Activated naive CD8-positive, alpha-beta T cell treated with anti-CD3 and anti-CD28 coated beads, Interleukin-2, amount 50 U/mL, for 16 hours (primary cell): Measurements from ENCODE around the gene MMP15.
"Not testable (repeated sequence)": the region's sequence is repeated elsewhere in the genome, so short reads cannot be mapped to it uniquely, and the experiment has no call there.

Experiments
- DNase-seq: peaks from one replicate; pipeline ENCODE4 v3.0.0-alpha.2; 2020; ENCODE audit warnings: low read depth, low spot score

The MMP15 gene

DNA sequence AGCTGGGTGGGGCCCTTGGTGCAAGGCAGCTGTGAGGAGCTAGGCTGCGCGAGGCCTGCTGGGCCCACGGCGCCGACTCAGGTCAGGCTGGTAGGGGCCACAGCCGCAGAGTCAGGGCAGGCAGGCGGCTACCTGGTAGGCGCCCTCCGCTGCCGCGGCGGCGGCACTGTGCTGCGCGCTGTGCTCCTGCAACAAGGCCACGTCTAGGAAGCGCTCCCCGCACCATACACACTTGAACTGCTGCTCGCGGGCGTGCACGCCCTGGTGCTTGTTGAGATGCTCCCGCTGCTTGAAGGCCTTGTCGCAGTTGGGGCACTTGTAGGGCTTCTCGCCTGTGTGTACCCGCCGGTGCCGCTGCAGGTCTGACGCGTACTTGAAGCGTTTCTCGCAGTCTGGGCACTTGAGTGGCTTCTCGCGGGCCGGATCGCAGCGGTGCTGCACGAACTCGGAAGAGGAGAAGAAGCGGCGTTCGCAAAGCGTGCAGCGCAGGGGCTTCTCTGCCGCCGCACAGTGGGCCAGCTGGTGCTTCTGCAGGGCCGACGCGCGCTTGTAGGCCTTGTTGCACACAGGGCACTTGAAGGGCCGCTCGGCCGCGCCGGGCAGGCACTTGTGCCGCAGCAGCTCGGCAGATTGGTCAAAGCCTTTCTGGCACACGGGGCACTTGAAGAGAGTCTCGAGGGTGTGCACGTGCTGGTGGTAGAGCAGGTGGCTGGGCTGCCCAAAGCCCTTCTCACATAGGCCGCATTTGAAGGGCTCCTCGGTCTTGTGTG is 29.0 kb upstream of the MMP15 start:
- no peak for DNase-seq

DNA sequence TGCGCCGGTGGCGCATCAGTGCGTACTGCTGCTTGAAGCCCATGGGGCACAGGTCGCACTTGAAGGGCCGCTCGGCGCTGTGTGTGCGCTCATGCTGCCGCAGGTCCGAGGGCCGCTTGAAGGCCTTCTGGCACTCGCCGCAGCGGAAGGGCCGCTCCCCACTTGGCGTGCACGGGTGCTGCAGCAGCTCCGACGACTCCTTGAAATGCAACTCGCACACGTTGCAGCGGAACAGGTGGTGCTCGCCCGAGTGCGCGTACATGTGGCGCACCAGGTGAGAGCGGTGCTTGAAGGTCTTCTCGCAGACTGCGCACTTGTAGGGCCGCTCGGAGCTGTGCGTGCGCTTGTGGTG is 28.4 kb upstream of the MMP15 start:
- no peak for DNase-seq

DNA sequence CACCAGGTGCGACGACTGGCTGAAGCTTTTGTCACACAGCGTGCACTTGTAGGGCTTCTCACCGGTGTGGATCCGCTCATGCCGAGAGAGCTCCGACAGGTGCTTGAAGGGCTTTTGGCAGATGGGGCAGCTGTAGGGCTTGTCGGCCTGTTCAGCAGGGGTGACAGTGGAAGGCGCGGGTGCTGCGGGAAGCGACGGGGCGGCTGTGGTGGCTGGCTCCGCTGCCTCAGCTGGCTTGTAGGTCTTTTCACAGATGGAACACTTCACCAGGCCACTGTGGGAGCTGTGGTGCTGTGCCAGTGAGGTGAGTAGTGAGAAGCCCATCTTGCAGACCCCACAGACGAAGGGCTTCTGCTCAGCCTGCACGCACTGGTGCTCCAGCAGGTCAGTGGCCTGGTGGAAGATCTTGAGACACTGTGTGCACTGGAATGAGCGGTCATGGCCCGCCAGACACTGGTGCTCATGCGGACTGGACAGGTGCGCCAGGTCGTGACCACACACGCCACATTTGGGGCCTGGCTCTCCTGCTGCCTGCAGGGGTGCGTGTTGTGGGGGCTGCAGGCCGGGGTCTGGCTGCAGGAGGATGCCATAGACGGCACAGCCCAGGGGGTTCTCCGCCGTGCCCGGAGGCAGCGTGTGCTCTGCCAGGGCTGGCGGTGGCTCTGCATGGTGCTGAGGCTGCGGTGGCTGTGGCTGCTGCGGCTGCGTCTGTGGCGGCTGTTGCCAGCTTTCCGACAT is 27.9 kb upstream of the MMP15 start:
- DNase-seq, result no peak

DNA sequence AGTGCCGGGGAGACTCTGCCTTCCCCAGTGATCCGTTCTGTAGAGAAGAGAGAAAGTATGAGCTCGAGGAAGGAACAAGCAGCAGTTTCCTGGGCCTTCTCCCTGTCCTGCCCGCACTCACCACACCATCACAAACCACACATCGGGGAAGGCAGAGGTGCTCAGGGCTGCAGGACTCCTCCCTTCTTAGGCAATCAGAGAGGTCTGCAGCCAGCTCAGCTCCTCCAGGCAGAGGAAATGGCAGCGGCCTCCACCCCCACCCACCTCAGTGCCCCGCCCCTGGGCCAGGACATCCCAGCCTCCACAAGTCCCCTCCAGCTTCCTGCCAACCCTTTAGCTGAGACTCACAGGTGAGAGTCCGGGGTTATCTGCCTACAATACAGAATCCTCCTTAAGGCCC is 27.1 kb upstream of the MMP15 start:
- no peak for DNase-seq

DNA sequence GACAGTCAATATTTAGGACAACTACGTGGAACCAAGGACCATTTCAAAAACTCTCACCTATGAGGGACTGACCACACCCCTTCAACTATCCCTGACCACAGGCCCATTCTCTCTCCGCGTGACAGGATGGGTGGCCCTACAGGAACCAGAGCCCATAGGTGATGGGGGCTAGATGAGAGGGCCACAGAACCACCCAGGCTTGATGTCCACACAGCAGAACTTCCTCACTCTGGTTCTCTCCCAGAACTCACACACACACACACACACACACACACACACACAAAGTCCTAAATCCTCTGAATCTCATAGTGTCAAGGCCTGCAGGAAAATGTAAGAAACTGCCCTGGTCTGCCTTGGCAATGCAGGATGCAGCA is 26.6 kb upstream of the MMP15 start:
- no peak for DNase-seq

DNA sequence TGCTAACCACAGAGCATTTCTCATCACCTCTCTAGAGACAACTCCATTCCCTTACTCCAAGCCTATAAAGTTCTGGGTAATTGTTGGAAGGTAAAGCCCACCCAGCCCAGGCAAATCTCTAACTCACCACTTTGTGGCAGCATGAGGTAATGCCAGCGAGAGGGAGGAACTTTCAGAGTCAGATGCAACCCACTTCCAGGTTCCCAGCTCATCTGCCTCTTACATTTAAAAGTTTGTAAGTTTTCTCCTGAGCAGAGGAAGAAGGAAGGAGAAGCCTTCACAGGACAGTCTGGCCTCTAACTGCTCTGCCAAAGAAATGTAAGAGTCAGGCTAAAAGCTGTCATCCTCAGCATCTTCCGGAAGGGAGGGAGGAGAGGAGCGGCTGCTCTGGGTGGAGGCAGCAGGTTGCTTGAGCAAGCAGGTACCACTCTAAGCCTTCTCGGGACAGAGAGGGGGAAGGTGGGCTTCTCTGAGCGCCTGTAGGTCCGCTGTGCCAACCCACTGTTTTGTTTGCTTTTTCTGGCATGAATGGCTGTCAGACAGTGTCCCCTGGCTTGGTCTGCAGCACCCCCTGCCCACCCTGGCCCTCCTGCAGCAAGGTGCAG is 26.1 kb upstream of the MMP15 start:
- DNase-seq, result no peak

DNA sequence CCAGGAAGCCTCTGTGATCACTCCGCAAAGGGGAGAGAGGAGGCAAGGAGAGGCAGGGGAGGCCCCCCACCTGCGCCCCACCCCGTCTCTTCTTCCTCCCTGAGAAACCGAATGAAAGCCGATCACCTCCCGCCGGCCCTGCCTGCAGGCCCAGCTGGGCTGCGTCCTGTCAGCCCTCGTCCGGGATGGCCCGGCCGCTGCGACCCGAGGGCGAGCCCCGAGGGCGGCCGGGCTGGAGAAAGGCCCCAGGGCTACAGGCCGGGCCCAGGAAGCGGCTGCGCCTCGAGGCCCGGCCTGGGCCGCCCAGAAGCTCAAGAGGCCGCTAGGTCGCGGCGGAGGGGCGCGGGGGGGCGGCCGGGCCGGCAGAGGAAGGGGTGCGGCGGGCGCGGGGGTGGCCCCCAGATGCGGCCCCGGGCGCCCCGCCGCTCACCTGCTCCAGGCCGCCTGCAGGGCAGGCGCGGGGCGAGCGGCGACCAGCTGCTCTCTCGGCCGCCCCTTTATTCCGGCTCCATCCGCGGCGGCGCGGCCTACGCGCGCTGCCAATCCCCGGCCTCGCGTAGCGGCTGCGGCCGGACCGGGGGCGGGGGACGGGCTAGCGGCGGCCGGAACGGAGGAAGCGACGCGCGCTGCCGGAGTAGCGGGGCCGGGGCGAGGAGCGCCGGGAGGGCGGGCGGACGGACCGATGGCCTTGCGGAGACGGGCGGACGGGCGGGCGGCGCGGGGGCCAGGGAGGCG is 25.4 kb upstream of the MMP15 start, which contains the start of gene ZNF319:
TSS of gene ZNF319 (minus strand) at position 702 of the 735 bp plus-strand sequence. CDS start 2,407 bp downstream, outside the sequence.
- no peak for DNase-seq

DNA sequence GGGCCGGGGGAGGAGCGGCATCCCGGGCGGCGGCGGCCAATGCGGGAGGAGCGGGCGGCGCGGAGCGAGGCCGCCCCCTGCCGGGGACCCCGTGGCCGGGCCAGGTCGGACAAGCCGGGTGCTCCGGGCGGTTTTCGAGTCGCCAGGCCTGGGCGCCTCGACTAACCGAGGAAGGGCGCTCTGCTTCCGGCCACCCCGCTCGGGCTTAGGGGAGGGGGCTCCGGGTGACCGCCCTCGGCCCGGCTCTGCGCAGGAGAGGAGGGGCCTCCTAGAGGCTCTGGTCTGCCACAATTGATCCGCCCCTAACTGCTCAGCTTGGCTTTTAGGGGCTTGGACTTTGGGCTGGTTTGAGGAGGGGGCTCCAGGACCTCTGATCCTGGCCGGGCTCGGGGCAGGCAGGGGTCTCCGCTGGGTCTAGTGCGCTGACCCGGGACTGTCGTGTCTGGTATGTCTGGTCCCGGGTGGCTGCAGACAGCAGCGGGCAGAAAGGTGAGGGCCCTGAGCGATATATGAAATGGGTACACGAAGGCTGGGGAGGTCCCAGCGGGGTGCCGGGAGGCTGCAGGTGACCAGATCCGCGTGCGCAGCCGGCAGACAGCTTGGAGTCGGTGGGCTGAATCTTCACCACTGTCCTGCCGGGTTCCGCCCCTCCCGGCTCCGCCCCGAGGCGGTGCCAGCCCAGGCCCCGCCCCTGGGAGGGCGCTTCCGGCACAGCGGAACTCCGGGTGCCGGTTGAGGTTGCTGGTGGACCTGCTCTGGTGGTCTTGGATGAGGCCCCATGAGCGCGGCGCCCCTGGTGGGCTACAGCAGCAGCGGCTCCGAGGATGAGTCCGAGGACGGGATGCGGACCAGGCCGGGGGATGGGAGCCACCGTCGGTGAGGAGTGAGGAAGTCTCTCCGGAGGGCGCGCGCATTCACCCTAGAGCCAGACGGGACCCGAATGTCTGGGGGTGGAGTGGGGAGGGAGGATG is 24.6 kb upstream of the MMP15 start, which contains the start of gene USB1:
TSS of gene USB1 (plus strand) at position 702 of the 971 bp plus-strand sequence. CDS start at position 779, 77 bp downstream.
- peak; percentile 72 for DNase-seq

DNA sequence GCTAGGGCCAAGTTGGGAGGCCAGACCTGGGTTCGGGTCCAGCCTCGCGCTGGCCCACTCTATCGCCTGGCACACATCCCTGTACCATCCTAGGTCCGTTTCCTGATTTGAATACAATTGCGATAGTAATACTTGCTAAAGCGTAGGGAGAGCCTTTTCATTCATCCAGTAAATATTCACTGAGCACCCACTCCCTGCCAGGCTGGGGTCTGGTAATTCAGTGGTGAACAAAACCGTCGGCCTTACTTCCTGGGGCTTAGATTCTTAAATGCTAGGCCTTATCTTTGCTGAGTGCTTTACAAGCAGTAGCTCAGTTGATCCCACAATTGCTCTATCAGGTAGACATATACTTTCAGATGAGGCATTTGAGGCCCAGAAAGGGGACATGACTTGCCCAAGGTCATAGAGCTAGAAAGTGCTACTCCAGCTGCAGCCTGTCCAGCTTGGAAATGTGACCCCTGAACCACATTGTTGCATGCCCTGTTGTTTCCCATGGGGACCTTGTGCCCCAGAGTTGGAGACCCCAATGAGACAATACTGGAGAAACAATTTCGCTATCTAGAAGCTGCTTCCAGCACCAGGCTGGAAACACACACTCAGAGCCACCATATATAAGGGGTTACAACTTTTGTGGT is 23.7 kb upstream of the MMP15 start:
- no peak for DNase-seq

DNA sequence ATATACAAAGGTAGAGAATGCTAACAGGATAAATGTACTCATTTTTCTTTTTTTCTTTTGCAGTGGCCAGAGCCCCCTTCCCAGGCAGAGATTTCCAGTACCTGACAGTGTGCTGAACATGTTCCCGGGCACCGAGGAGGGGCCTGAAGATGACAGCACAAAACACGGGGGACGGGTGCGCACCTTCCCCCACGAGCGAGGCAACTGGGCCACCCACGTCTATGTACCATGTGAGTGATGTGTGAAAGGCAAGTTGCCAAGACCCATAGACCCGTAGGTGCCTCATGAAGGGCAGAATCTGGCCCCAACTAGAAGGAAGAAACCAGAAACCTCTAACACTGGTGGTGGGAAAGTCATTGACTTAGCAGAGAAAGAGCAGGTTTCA is 23.1 kb upstream of the MMP15 start:
- DNase-seq, result no peak

DNA sequence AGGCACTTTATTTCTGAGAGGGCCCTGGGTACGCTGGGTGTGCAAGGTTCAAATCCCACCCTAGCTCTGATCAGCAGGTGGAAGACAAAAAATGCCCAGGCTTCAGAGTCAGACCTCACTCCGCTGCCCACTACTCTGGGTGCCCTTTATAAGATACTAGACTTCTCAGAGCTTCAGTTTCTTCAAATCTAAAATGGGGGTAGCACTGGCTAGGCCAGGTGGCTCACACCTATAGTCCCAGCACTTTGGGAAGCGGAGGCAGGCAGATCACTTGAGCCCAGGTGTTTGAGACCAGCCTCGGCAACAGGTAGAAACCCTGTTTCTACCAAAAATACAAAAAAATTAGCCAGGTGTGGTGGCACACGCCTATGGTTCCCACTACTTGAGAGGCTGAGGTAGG is 22.6 kb upstream of the MMP15 start:
- DNase-seq, result no peak

DNA sequence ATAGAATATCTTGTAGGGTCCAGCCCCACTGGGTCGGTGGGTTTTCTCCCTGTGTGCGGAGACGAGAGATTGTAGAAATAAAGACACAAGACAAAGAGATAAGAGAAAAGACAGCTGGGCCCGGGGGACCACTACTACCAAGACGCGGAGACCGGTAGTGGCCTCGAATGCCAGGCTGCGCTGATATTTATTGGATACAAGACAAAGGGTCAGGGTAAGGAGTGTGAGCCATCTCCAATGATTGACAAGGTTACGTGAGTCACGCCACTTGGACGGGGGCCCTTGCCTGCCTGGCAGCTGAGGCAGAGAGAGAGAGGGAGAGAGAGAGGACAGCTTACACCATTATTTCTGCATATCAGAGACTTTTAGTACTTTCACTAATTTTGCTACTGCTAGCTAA is 20.8 kb upstream of the MMP15 start:
- not testable (repeated sequence) for DNase-seq

DNA sequence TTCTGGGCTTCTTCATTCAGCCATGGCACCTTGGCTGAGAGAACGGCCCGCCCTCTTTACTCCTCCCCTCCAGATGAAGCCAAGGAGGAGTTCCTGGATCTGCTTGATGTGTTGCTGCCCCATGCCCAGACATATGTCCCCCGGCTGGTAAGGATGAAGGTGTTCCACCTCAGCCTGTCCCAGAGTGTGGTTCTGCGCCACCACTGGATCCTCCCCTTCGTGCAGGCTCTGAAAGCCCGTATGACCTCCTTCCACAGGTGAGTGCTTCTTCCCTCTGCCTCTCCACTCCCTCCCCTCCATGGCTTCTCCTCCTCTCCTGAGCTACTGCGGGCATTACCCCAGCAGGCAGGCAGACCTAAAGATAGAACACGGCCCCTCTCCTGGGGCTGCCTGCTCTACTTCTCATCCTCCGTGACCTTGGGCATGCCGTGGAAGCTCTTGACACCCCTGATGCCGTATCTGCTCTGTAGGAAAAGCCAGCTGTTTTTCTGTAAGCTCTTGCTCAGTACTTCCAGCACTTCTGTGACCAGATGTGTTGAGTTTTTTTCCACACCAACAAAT is 15.6 kb upstream of the MMP15 start:
- no peak for DNase-seq

DNA sequence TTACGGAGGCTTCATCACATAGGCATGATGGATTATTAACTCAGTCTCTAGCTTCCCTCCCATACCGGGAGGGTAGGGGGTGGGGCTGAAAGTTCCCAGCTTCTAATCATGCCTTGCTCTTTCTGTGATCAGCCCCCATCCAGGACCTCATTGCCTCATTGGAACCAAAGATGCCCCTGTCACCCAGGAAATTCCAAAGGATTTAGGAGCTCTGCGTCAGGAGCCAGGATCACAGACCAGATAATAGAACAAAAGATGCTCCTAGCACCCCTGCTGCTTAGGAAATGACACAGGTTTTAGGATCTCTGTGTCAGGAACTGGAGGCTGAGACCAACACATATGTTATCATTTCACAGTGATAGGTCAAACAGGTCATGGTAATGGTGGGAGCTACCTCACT is 14.7 kb upstream of the MMP15 start:
- DNase-seq, result no peak

DNA sequence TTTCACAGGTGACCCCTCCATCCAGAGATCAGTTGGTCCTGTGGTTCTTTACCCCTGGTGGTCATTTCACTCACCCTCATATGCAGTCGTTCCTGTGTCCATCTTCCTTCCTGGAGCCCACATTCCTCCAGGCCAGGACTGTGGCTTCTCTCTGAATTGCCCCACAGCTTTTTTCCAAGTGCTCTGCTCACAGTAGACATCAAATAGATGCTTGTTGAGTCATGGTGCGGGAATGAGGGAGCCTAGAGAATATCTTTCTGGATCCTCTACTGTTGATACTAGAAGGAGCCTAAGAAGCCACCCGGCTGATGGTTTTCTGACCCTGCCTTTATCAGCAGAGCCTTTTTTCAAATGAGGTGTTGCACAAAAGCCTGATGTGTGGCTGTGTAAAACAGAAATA is 13.9 kb upstream of the MMP15 start:
- DNase-seq, result no peak

DNA sequence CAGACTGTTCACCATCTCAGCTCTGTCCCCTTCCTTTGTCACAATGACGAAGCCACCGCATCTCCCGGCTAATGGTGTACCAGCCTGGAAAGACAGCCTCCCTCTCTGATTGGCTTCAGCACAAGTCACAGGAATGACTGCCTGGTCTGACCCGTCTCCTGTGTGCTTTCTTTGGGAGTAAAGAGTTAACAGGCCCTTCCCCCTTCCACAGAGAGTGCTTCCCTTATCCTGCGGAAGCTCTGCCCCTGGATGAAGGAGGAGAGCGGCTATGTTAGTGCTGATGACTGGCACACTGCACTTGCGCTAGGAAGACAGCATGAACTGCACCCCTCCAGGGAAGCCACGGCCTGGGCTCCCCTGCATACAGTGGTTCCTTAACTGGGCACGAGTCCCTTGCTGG is 13.1 kb upstream of the MMP15 start:
- no peak for DNase-seq

DNA sequence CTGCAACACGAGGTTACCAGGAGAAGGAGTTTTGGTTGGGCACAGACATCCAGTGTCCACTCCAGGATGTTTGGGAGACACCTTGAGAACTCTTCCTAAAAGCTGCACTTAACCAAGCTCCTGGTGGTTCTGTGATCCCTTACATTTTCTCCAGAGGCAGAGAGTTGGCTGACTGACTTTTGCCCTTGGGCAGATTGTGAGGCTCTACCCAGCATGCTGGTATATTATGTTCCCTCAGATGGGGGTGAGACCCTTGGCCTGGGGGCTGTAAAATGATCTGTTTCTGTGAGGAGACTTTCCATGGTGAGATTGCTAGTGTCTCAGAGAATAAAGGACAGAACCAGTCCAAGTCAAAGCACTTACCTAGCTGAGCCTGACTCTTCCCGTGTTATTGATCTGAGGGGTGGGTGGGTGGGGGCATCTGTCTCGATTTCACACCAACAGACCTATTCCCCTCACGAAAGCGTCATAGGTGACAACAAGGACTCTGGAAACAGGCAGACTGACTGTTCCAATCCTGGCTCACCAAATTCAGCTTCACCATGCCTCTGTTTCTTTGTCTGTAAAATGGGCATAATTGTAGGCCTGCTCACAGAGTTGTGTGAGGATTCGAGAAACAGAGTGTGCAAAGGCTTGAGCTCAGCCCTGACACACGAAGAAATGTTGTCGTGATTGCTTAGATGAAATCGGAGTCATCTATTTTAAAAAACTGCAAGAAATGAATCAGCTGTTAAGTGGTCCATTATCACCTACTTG is 12.2 kb upstream of the MMP15 start:
- no peak for DNase-seq

DNA sequence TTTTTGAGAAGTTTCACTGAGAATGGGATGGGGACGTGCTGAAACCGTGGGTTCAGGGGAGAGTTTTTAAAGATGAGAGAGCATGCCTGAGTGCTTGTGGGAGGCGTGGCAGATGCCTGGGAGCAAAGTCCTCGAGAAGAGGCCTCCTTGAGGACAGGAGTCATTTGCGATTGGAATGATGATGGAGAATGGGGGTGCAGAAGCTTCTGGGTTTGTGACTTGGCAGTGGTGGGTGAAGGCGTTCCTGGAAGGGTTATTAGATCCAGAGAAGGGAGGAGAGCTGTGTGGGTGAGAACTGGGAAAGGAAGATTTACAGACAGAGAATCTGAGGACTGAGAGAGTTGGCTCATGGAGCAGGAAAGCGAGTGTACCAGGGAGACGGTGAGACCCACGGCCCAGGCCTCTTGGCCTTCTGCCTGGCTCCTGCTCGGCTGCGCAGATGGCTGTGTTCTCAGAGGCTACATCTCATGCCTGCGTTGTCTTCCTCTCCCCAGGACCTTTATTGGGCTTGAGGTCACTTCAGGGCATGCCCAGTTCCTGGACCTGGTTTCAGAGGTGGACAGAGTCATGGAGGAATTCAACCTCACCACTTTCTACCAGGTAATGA is 8.6 kb upstream of the MMP15 start:
- DNase-seq, result no peak

DNA sequence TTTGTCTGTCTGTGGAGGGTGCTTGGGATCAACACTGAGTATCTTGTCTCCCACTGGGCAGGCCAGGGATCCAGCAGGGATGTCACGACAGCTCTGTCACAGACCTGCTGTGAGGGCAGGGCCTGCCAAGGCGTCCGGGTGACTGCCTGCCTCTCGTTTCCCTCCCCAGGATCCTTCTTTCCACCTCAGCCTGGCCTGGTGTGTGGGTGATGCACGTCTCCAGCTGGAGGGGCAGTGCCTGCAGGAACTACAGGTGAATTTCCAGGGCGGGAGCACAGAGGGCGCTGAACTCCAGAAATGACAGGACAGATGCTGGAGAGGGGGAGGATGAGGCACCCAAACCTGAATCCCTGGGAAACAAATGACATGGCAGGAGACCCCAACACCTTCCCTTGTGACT is 6.8 kb upstream of the MMP15 start:
- DNase-seq, result no peak
